GM21390 (cell line): ENCODE results near the gene ADIPOR1.
"Not testable (repeated sequence)": the region's sequence is repeated elsewhere in the genome, so short reads cannot be mapped to it uniquely, and the experiment has no call there.

Source experiments
- ATAC-seq: cut with Tn5 transposase; IDR thresholded peaks from one replicate; pipeline ENCODE4 v1.9.1; 2021; ENCODE audit not compliant: unreplicated experiment

ADIPOR1 gene

DNA sequence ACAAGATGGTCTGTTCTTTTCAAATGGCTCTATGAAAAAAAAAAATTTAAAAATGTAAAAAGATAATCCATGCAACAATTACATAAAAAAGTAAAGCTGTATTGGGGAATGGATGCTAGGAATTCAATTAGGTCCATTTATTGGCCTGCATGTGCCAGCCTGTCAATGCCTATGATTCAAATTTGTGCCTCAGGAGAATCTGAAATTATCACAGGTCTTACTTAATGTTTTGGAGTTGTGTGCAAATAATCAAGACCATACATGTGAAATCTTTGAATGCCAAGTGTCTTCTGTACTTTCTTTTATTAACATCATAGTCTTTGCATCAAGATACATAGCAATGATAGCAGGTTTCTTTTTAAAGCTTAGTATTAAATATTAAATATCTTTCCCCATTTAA is 17.6 kb downstream of the ADIPOR1 start:
- no peak for ATAC-seq

DNA sequence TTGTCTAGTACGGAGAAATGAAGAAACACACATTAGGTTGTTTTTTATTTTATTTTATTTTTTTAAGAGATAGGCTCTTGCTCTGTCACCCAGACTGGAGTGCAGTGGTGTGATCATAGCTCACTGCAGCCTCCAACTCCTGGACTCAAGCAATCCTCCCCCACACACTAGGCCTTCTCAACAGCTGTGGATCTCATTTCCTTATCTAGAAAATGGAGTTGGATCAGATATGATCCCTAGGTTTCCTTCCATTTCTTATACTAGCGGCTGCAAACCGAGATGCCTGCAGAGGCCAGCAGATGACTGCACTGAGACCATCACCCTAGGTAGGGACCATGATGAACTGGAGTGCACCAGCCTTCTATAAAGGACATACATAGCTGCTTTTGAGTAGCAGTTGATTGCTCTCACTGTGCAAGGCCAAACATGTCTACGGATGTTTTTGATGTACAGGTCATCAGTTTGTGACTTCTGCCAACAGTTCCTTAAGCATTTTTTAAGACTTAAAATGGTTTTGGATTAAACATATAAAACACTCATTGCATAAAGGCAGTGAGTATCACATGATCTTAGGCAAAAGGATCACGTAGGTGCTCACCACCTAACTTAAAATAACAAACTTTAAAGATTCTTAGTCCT is 19.7 kb downstream of the ADIPOR1 start:
- no peak for ATAC-seq

DNA sequence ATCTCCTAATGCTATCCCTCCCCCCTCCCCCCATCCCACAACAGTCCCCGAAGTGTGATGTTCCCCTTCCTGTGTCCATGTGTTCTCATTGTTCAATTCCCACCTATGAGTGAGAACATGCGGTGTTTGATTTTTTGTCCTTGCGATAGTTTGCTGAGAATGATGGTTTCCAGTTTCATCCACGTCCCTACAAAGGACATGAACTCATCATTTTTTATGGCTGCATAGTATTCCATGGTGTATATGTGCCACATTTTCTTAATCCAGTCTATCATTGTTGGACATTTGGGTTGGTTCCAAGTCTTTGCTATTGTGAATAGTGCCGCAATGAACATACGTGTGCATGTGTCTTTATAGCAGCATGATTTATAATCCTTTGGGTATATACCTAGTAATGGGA is 21.7 kb downstream of the ADIPOR1 start:
- not testable (repeated sequence) for ATAC-seq

DNA sequence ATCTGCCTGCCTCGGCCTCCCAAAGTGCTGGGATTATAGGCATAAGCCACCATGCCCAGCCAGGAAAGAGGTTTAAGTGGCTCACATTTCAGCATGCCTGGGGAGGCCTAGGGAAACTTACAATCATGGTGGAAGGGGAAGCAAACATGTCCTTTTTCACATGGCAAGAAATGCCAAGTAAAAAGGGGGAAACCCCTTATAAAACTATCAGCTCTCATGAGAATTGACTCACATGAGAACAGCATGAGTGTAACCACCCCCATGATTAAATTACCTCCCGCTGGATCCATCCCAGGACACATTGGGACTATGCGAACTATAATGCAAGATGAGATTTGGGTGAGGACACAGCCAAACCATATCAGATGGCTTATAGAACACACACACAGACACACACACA is 22.3 kb downstream of the ADIPOR1 start:
- no peak for ATAC-seq

DNA sequence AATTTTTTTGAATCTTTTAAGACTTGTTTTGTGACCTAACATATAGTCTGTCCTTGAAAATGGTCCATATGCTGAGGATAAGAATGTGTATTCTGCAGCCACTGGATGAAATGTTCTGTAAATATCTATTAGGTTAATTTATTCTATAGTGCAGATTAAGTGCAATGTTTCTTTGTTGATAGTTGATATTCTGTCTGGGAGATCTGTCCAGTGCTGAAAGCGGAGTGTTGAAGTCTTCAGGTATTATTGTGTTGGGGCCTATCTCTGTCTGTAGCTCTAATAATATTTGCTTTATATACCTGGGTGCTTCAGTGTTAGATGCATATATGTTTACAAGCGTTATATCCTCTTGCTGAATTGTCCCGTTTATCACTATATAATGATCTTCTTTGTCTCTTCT is 23.4 kb downstream of the ADIPOR1 start:
- no peak for ATAC-seq

DNA sequence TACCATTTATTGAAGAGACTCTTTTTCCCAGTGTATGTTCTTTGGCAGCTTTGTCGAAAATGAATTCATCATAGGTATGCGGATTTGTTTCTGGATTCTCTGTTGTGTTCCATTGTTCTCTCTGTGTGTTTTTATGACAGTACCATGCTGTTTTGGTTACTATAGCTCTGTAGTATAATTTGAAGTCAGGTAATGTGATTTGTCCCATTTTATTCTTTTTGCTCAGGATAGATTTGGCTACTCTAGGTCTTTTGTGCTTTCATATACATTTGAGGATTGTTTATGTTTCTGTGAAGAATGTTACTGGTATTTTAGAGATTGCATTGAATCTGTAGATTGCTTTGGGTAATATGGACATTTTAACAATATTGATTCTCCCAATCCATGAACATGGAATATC is 25.6 kb downstream of the ADIPOR1 start:
- ATAC-seq: no peak

DNA sequence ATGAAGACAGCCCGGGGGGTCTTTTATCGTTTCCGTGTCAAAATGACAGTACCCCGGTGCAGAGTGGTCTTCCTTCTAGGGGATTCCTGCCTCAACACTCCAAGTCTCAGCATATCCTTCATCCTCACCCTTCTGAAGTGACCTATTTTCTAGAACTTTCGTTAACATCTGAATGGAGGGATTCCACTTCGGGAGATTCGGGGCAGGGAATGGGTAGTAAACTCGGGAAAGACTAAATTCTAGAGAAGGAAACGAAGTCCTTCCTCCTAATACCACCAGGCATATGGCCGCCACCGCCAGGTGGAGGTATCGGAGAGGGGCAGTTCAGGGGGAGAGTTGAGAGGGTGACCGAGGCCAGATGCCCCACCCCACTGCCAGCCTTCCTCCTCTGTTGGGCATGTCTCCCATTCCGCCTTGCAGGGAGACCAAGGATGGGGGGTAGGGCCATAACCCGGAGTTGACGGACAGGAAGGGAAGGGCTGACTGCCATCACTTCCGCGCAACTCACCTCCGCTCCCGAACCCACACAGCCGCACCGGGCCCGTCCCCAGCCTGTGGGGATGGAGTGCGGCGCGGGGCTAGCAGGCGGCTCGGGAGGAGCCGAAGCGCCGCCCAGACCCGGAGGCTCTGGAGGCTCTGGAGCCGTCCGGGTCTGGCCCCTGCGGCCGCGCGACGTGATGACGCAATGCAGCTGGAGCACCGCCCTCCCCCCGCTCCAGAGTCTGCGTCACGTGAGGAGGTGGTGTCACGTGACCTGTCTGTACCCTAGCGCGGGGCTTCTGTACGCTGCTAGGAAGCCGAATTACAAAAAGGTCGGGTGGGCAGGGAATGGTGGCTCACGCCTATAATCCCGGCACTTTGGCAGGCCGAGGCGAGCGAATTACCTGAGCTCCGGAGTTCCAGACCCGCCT is 31.3 kb downstream of the ADIPOR1 start, which contains the start of gene KLHL12:
KLHL12 (minus strand) TSS at position 654 of the 911 bp plus-strand sequence. CDS start 2,072 bp downstream, outside the sequence.
- peak; percentile 93 for ATAC-seq

DNA sequence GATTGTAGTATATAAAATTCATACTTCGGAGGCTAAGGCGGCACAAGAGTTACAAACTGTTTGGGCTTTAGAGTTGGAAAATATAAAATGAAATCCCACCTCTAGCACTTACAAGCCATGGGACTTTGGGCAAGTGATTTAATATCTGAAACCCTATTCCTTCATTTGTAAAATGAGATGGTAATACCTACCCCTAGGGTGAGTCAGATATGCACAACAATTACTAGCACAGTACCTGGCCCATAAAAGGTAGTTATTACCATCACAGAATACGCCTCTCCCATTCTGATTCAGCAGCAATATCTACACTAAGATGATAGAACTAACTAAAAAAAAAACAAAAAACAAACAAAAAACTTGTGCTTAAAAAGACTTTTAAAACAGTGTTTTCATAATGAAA is 34.6 kb downstream of the ADIPOR1 start:
- ATAC-seq: no peak

DNA sequence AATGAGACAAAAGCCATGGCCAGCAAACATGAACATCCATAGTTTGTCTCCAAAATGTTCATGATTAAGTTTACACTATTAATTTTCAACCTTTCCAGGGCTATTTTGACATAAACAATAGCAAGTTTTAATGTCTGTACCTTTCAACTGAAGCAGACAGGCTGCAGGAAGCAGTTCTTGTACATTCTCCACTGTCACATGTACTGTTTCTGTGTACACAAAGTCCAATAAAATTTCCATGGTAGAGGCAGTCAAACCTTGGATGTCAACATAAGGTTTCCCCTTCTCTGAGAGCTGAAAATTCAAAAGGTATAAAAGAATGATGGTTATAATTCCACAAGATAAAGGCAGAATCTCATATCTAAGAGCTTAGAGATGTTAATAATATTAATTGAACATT is 38.5 kb downstream of the ADIPOR1 start:
- ATAC-seq: no peak

DNA sequence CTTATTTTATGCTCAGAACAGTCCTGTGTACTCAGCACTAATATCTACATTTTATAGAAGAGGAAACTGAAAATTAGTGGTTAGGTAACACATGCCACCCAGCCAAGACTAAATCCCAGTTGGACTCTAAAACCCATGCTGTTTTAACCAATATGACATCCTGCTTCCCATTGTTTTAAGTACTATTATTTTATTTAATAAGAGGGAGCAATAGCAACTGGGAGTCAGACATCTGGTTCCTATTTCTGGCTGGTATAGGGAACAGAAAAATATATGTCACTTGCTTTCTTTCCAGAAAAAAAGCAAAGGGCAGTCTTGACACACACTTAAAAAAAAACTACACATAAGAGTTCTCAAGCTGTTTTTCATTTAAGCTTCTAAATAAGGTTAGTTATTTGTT is 43.0 kb downstream of the ADIPOR1 start:
- ATAC-seq: no peak

DNA sequence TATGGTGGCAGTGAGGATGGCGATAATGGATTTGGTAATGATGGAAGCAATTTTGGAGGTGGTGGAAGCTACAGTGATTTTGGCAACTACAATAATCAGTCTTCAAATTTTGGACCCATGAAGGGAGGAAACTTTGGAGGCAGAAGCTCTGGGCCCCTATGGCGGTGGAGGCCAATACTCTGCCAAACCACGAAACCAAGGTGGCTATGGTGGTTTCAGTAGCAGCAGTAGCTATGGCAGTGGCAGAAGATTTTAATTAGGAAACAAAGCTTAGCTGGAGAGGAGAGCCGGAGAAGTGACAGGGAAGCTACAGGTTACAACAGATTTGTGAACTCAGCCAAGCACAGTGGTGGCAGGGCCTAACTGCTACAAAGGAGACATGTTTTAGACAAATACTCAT is 45.6 kb downstream of the ADIPOR1 start:
- not testable (repeated sequence) for ATAC-seq

DNA sequence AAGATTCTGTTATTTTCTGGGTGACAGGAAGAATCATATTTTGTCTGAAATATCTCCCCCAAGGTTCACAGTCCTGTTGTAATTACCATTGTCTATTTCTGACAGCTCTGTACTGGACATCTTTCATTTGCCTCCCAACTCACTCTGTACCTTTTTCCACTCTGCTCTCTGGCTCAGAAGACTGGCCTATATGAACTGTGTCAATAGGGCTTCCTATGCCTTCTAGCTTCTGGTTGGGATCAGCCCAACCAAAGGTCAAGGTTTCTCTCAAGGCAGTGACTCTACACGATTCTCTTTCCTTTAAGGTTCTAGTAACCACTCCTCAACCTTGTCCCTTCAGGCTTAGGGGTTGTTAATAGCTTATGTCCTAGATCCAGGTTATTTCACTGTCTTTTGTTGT is 48.6 kb downstream of the ADIPOR1 start:
- ATAC-seq: no peak

DNA sequence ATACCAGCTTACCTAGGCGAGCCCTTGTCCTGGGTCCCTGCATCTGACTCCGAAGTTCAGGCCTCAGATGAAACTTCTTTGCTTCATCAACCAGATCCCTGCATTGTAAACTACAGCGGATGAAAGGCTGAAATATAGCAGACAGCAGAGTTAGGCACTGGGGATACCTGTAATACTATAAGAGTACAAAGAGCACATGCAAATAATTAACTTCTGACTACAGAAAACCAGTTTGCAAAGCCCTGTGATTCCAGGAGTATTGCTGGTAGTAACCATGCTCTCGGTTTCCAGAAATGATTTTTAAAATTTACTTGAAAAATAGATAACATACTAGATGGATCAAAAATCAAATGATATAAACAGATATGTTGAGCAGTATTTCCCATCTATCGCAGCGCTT is 49.1 kb downstream of the ADIPOR1 start:
- no peak for ATAC-seq

DNA sequence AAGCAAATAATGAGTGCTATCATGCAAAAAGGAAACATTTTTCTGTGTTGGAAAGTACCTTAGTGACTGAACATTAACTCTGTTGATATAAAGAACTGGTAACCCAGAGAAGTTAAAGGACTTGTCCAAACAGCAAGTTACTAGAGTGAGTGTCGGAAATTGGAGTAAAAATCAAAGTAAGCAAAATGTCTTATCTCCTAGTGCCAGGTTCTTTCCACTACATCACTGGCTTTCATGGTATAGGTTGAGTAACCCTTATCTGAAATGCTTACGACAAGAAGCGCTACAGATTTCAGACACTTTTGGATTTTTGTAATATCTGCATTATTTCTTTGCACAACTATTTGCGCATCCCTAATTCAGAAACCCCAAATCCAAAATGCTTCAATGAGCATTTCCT is 52.8 kb downstream of the ADIPOR1 start:
- ATAC-seq: no peak

DNA sequence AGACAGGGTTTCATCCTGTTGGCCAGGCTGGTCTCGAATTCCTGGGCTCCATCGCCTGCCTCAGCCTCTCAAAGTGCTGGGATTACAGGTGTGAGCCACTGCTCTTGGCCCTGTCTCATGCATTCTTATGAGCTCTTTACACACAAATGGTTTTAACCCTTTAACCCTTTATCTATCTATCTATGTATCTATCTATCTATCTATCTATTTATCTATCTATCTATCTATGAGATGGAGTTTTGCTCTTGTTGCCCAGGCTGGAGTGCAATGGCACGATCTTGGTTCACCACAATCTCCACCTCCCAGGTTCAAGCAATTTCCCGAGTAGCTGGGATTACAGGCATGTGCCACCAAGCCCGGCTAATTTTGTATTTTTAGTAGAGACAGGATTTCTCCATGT is 54.3 kb downstream of the ADIPOR1 start:
- not testable (repeated sequence) for ATAC-seq

DNA sequence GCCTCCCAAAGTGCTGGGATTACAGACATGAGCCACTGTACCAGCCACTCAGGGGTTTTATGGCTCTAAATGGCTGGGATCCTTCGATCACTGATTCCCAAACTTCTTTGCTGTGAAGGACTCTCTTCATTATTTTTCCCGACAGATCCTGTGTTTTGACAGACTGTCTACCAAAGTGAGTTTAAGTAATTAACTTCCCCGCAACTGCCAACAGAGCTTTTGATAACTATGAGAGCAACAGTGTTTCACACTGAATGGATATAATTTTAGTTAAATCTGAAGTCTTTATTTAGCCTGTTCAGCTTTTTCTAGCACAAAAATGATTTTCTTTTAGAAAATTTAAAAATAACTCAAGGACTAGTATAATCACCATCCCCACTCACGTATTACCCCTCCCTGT is 56.6 kb downstream of the ADIPOR1 start:
- no peak for ATAC-seq

DNA sequence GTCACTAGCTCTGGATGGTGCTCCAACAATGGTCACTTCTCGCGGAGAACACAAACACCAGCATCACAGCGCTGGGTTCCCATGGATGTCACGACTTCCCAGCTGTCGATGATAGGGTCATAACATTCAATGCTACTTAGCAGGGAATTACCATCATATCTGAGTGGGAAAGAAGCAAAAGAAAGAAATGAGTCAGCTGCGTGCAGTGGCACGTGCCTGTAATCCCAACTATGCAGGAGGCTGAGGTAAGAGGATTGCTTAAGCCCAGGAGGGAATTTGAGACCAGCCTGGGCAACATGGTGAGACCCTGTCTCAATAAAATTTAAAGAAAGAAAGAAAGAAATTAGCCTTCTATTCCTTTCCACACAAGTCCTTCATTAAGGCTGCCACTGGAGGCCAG is 65.6 kb downstream of the ADIPOR1 start:
- ATAC-seq: no peak
